T-helper 1 cell treated with Interleukin-12 subunit alpha and Interleukin-12 subunit beta and Interleukin-4 antibody, amounts not matched to agents 30 μg/mL and 1 μg/mL, for 36 hours (primary cell): ENCODE results near the gene CRISP2.
"Not testable (repeated sequence)": the region's sequence is repeated elsewhere in the genome, so short reads cannot be mapped to it uniquely, and the experiment has no call there.

Experiments used
- H3K27ac Mint-ChIP-seq: one replicate; pipeline ENCODE4 v1.8.0; 2021; ENCODE audit warnings: mild to moderate bottlenecking, mixed read lengths
- H3K27me3 Mint-ChIP-seq: one replicate; pipeline ENCODE4 v1.8.0; 2021; ENCODE audit warnings: low read depth, mixed read lengths
- H3K36me3 Mint-ChIP-seq: one replicate; pipeline ENCODE4 v1.8.0; 2021; ENCODE audit warnings: low read depth, mixed read lengths
- H3K4me1 Mint-ChIP-seq: one replicate; pipeline ENCODE4 v1.8.0; 2021; ENCODE audit warnings: low read depth, mixed read lengths
- H3K4me3 Mint-ChIP-seq: one replicate; pipeline ENCODE4 v1.8.0; 2021; ENCODE audit warnings: mild to moderate bottlenecking, moderate library complexity, mixed read lengths
- H3K9me3 Mint-ChIP-seq: one replicate; pipeline ENCODE4 v1.8.0; 2021; ENCODE audit warnings: mixed read lengths

The CRISP2 gene, protein sequence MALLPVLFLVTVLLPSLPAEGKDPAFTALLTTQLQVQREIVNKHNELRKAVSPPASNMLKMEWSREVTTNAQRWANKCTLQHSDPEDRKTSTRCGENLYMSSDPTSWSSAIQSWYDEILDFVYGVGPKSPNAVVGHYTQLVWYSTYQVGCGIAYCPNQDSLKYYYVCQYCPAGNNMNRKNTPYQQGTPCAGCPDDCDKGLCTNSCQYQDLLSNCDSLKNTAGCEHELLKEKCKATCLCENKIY

DNA sequence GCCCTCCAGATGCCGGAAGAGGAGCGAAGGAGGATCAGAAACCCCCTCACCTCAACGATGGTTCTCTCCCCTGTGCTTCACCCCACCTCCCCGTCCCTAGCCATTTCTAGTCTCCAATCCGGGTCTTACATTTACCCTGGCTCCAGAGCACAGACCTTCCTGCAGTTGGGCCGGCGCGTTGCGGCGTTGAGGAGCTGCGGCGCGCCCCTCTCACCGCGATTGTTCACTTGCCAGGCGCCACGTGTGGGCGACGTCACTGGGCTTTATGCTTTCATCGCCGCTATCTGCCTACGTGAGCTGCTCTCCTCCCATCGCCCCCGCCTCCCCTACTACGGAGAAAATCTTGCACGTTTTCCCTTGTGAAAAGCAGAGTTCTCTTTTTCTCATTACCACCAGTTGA lies at the start of gene CRISP2:
CRISP2 (minus strand) TSS at position 198 of the 400 bp plus-strand sequence. CDS start 4,347 bp downstream, outside the sequence.
- Mint-ChIP-seq H3K36me3 (no peaks in the 10 kb centered on the region), H3K9me3 (peaks cover 9% of the 10 kb centered on the region), H3K27ac (no peak within 1 kb of the TSS)

DNA sequence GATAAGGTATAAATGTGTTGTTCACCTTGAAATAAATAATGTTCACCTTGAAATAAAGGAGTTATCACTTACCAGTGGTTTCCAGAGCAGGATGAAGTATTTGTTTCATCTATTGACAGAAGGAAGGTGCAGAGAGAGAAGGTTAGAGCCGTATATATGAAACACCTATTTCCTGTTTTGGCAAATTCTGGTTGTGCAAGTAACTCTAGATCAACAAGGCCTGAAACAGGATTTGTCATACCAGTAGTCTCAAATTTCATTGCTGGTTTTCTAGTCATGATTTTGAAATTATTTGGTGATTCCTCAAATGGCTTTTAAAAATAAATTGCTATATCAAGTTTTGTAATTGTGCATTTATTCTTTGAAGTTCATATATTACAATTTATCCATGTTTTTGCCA lies 30.9 kb upstream of the CRISP2 start, which contains the start of gene CRISP3:
CRISP3 (minus strand) TSS at position 130 of the 400 bp plus-strand sequence; CDS start at position 109, 21 bp downstream.
- Mint-ChIP-seq H3K27me3 (no peaks in the 10 kb centered on the region), H3K36me3 (no peaks in the 10 kb centered on the region), H3K4me3 (no peak within 1 kb of the TSS), H3K9me3 (no peaks in the 10 kb centered on the region), H3K27ac (no peak within 1 kb of the TSS), H3K4me1 (no peaks in the 10 kb centered on the region)

More for the DNA sequence above, at the start of gene CRISP2:
- Mint-ChIP-seq H3K4me3 (no peak within 1 kb of the TSS), H3K4me1 (no peaks in the 10 kb centered on the region), H3K27me3 (no peaks in the 10 kb centered on the region)

DNA sequence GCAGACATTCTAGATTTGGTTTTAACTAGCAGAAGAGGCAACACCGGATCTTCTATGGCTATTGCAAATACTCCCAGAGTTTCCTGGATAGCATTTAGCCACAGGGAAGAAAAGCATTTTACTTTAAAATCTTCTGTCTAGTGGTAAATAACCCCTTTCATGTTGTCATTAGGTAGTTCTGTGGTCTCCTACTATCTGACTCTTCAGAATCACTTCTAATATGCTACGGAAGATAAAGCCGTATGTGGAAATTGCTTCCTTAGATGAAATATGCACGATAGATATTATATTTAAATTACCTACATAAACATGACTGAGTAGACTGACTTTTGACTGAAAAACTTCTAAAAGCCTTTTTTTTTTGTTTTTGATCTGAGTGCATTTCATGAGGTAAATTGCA lies 30.1 kb upstream of the CRISP2 start:
- Mint-ChIP-seq H3K4me1 (no peaks in the 10 kb centered on the region), H3K4me3 (no peak overlapping the region), H3K27ac (no peak overlapping the region), H3K36me3 (no peaks in the 10 kb centered on the region), H3K27me3 (no peaks in the 10 kb centered on the region), H3K9me3 (no peaks in the 10 kb centered on the region)

DNA sequence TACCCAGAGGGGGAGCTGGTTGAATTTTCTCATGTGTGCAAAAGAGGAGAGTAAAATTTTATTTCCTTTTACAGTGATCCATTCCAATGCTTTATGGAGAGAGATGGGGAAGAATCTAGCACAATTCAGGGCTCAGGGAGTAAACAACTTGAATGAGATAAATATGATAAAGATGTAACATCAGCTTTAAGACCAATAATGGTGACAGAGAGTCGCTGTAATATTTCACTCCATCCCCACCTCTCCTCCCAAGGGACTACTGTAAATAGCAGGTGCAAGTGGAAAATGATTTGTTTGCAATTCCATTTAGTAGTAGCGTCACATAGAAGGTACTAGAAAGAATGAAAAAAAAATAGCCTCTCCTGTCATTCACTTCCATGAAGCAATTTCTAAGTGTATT lies 26.1 kb upstream of the CRISP2 start:
- H3K27ac Mint-ChIP-seq: no peak overlapping the region
- H3K36me3 Mint-ChIP-seq: no peaks in the 10 kb centered on the region
- H3K4me3 Mint-ChIP-seq: no peak overlapping the region
- no peaks in the 10 kb centered on the region for H3K4me1 Mint-ChIP-seq
- no peaks in the 10 kb centered on the region for H3K27me3 Mint-ChIP-seq
- H3K9me3 Mint-ChIP-seq: no peaks in the 10 kb centered on the region

DNA sequence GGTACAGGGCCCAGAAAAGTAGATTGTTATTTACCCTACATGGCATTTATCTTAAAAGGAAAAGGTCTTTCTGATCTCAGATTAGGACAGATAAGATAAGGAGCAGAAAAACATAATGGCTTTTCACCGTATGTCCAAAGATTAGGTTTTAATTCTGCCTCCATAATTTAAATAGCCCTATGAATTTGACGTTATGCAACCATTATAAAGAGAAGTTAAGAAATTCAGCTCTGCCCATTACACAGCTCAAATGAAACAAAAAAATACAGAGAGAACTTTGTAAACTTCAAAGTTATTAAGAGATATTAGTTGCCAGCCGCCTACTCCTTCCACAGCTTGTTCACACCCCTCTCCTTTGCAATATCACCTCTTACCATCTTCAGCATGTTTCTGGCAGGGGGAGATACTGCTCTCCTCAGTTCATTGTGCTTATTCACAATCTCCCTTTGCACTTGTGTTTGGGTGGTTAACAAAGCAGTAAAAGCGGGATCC lies 22.7 kb upstream of the CRISP2 start:
- no peak overlapping the region for H3K4me3 Mint-ChIP-seq
- H3K9me3 Mint-ChIP-seq: no peaks in the 10 kb centered on the region
- H3K36me3 Mint-ChIP-seq: no peaks in the 10 kb centered on the region
- H3K27ac Mint-ChIP-seq: no peak overlapping the region
- no peaks in the 10 kb centered on the region for H3K4me1 Mint-ChIP-seq
- no peaks in the 10 kb centered on the region for H3K27me3 Mint-ChIP-seq

DNA sequence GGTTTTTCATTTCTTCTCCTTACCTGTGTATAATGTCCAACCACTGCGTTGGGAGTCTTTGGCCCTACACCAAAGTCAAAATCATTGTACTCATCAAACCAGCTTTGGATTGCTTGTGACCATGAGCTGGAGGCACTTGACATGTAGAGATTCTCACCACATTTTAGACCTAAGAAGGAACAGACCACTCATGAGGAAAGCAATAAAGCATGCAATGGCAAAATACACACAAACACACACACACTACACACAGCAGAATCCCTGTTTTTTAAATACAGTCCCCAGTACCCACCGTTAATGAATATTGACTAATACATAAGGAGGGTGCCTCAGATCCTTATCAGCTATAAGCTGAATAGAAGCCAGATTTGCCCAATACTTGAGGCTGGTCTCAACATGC lies 20.3 kb upstream of the CRISP2 start:
- H3K4me1 Mint-ChIP-seq: no peaks in the 10 kb centered on the region
- no peaks in the 10 kb centered on the region for H3K36me3 Mint-ChIP-seq
- no peak overlapping the region for H3K4me3 Mint-ChIP-seq
- no peaks in the 10 kb centered on the region for H3K27me3 Mint-ChIP-seq
- H3K27ac Mint-ChIP-seq: no peak overlapping the region
- no peaks in the 10 kb centered on the region for H3K9me3 Mint-ChIP-seq

DNA sequence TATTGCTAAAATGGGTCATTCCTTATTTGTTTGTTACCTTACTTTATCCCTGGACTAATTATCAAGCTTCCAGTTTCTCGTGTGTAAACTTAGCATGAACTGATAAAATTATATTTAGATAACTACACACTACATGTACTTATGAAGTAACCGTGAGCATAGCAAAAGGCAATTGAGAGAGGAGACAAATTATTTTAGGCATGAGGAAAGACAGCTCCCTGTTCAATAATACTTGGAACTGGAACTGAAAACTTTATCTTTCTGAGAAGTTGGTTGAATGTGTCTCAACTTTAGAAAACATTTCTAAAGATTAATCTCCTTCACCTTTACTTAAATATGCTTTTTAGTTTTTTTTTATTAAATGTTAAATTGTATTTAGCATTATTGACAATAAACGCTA lies 19.4 kb upstream of the CRISP2 start:
- Mint-ChIP-seq H3K27ac (no peak overlapping the region), H3K27me3 (no peaks in the 10 kb centered on the region), H3K4me1 (no peaks in the 10 kb centered on the region), H3K9me3 (no peaks in the 10 kb centered on the region), H3K36me3 (no peaks in the 10 kb centered on the region), H3K4me3 (no peak overlapping the region)

DNA sequence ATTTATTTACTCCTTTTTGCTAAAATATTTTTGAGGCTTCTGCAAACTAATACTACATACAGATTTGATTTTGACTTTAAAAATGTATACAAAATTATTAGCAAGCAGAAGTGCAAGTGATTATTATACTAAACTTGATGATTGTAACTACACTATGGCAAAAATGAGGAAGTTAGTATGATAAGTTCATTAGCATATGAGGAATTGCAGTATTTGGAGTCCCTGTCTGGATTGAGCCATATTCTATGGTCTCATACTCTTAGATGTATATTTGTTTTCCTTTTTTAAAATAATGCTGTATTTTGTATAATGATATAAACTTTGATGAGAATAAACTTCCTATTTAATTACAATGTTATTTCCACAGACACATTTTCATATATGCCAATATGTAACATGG lies 16.9 kb upstream of the CRISP2 start:
- Mint-ChIP-seq H3K27ac (no peak overlapping the region), H3K27me3 (no peaks in the 10 kb centered on the region), H3K4me1 (no peaks in the 10 kb centered on the region), H3K9me3 (no peaks in the 10 kb centered on the region), H3K36me3 (no peaks in the 10 kb centered on the region), H3K4me3 (no peak overlapping the region)

DNA sequence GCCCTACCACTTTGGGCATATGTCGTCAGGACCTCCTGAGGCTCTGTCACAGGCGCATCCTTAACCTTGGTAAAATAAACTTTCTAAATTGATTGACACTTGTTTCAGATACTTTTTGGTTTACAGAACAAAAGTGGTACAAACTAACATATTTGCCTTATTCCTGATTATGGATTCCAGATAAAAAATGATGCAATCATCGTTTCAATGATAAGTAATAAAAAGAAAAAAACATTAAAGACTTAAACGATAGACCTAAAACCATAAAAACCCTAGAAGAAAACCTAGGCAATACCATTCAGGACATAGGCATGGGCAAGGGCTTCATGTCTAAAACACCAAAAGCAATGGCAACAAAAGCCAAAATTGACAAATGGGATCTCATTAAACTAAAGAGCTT lies 10.6 kb upstream of the CRISP2 start:
- not testable (repeated sequence) for H3K9me3 Mint-ChIP-seq, H3K4me3 Mint-ChIP-seq, H3K4me1 Mint-ChIP-seq, H3K27me3 Mint-ChIP-seq, H3K27ac Mint-ChIP-seq, H3K36me3 Mint-ChIP-seq

DNA sequence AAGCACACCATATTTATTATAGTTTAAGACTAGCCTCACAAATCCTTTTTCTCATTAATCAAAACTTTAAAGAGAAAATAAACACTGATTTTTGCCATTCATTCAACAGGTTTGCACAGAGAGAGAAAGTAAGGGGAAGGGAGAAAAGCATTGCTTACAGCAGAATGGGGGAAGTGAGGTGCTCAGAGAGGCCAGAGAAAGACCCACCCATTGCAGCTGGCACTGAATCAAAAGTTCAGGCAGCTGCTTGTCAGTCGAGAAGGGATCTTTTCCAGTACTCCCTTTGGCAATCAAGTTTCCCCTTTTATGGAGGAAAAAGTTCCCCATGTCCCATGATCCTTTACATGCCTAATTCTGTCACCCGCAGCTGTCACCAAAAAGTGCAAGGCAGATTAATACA lies 8.0 kb upstream of the CRISP2 start:
- Mint-ChIP-seq H3K27me3 (no peaks in the 10 kb centered on the region), H3K9me3 (peaks cover 6% of the 10 kb centered on the region), H3K27ac (no peak overlapping the region), H3K4me1 (no peaks in the 10 kb centered on the region), H3K4me3 (no peak overlapping the region), H3K36me3 (no peaks in the 10 kb centered on the region)

DNA sequence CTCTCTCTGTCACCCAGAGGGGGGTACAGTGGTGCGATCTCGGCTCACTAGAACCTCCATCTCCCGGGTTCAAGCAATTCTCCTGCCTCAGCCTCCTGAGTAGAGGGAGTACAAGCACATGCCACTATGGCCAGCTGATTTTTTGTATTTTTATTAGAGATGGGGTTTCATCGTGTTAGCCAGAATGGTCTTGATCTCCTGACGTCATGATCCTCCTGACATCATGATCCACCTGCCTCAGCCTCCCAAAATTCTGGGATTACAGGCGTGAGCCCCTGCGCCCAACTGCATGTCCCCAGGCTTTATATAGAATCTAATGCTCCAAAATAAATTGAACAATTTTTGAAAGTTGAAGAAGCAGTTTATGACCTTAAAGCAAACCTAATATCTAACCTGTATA lies 7.0 kb upstream of the CRISP2 start:
- Mint-ChIP-seq H3K4me1 (no peaks in the 10 kb centered on the region), H3K36me3 (no peaks in the 10 kb centered on the region), H3K9me3 (peaks cover 7% of the 10 kb centered on the region), H3K27ac (no peak overlapping the region), H3K4me3 (no peak overlapping the region), H3K27me3 (no peaks in the 10 kb centered on the region)

DNA sequence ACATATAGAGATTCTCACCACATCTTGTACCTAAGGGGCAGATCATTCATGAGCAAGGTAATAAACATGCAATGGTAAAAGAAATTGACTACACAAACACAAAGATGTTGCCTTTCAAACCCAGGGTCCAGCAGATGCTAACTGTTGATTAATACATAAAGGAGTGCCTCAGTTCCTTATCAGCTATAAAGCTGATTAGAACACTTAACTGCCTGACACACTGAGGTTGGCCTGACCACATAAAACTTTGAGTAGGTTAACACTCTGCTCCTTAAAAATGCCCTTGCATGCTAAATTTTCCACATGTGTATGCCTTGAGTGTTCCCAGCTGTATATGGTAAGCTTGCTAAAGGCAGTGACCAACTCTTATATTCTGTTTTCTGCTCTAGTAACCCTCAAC lies 14.9 kb downstream of the CRISP2 start:
- Mint-ChIP-seq H3K9me3 (peaks cover 4% of the 10 kb centered on the region), H3K27ac (no peak overlapping the region), H3K36me3 (no peaks in the 10 kb centered on the region), H3K4me3 (no peak overlapping the region), H3K4me1 (no peaks in the 10 kb centered on the region), H3K27me3 (no peaks in the 10 kb centered on the region)

DNA sequence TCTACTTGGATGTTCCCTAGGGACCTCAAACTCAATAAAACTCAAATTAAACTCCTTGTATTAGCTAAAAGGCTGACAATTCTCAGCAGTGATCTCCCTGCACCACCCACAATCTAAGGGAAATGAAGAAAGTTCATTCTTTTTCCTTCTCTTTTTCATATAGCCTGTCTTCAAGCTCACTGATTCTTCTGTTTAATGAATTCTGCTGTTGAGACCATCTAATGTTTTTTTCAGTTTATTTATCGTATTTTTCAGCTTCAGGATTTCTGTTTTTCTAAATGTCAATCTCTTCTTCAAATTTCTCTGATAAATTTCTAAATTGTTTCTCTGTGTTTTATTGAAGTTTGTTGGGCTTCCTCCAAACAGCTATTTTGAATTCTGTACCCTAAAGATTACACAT lies 19.8 kb downstream of the CRISP2 start:
- Mint-ChIP-seq H3K27me3 (no peaks in the 10 kb centered on the region), H3K4me3 (no peak overlapping the region), H3K27ac (no peak overlapping the region), H3K4me1 (no peaks in the 10 kb centered on the region), H3K9me3 (peaks cover 18% of the 10 kb centered on the region), H3K36me3 (no peaks in the 10 kb centered on the region)

DNA sequence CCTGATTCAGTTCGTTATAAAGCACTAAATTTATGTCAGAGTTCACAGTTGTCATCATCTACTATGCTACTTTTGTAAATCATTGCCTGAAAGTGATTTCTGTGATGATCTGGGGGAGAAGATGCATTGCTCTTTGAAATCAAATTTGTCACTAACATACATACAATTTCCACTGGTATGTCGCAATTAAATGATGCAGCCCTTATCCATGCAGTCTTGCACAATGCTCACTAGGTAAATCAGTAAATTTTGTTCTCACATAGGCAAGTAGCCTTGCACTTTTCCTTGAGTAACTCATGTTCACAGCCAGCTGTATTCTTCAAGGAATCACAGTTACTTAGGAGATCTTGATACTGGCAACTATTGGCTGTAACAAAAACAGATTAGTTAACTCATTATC lies 20.8 kb downstream of the CRISP2 start:
- H3K4me3 Mint-ChIP-seq: no peak overlapping the region
- H3K36me3 Mint-ChIP-seq: no peaks in the 10 kb centered on the region
- H3K9me3 Mint-ChIP-seq: peaks cover 18% of the 10 kb centered on the region
- H3K4me1 Mint-ChIP-seq: no peaks in the 10 kb centered on the region
- no peaks in the 10 kb centered on the region for H3K27me3 Mint-ChIP-seq
- no peak overlapping the region for H3K27ac Mint-ChIP-seq

DNA sequence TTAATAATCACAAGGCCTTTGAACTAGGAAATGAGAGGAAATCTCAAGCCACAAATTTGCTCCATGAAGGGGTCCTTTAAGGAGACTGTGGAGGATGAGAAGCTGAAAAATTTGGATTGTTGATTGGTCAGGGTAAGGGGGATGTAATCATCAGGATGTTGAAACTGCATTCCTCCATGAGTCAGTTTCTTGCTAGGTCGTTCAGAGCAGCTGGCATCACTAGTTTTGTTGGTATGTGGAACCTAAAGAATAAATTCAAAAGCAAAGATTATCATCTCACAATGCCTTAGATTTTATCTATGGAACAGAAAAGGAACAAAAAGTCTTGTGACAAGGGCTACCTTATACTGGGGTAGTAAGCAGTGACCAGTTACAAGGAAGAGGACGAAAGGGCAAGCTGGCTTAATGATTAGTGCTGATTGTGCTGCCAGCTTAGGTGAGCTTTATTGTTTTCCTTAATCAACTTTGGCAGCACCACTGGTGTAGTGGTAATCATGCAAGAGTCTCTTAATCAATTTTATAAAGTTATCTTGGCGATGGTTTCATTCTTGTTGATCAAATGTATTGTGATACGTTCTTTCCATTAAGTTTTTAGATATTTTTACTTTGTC lies 36.6 kb downstream of the CRISP2 start:
- no peak overlapping the region for H3K27ac Mint-ChIP-seq
- H3K4me3 Mint-ChIP-seq: no peak overlapping the region
- H3K27me3 Mint-ChIP-seq: no peaks in the 10 kb centered on the region
- no peaks in the 10 kb centered on the region for H3K9me3 Mint-ChIP-seq
- no peaks in the 10 kb centered on the region for H3K36me3 Mint-ChIP-seq
- H3K4me1 Mint-ChIP-seq: no peaks in the 10 kb centered on the region
